T-helper 1 cell (primary cell): ENCODE measurements around the gene FFAR1.

Source experiments
- DNase-seq, 5 donors: peaks; one replicate each; pipeline ENCODE4 v3.0.0-alpha.2; 2012 to 2020

Gene FFAR1

GRCh38 chr19:35315883-35316282 is 31.8 kb upstream of the FFAR1 start:
- no peak for DNase-seq

GRCh38 chr19:35316560-35316959 is 31.1 kb upstream of the FFAR1 start:
- DNase-seq = no peak

GRCh38 chr19:35317464-35318043 is 30.1 kb upstream of the FFAR1 start:
- DNase-seq = no peak

GRCh38 chr19:35318679-35319448 is 28.8 kb upstream of the FFAR1 start:
- no peak for DNase-seq

GRCh38 chr19:35320065-35320713 is 27.5 kb upstream of the FFAR1 start:
- no peak for DNase-seq

- DNase-seq = no peak
Measured at GRCh38 chr19:35321291-35321690, 26.4 kb upstream of the FFAR1 start.

- DNase-seq = no peak
Measured at GRCh38 chr19:35322014-35322413, 25.7 kb upstream of the FFAR1 start.

GRCh38 chr19:35327642-35328041 is 20.1 kb upstream of the FFAR1 start:
- DNase-seq = no peak

- no peak for DNase-seq
Measured at GRCh38 chr19:35328851-35329285, 18.8 kb upstream of the FFAR1 start, which contains the start of gene CD22. CD22 (plus strand) TSS chr19:35329187; CDS start chr19:35332041, 2,854 bp downstream.

- DNase-seq = no peak
Measured at GRCh38 chr19:35329323-35329722, 18.4 kb upstream of the FFAR1 start.

- DNase-seq = no peak
Measured at GRCh38 chr19:35330475-35330874, 17.2 kb upstream of the FFAR1 start.

GRCh38 chr19:35331551-35332214 is 16.0 kb upstream of the FFAR1 start:
- DNase-seq = no peak

GRCh38 chr19:35332817-35333216 is 14.9 kb upstream of the FFAR1 start:
- DNase-seq = peak in 2 of 5 donors; percentile 9 to 20

GRCh38 chr19:35334144-35334753 is 13.5 kb upstream of the FFAR1 start:
- no peak for DNase-seq

- DNase-seq = no peak
Measured at GRCh38 chr19:35336166-35336955, 11.3 kb upstream of the FFAR1 start.

- no peak for DNase-seq
Measured at GRCh38 chr19:35337097-35337983, 10.4 kb upstream of the FFAR1 start.

- DNase-seq = no peak
Measured at GRCh38 chr19:35337984-35338296, 9.8 kb upstream of the FFAR1 start.

- DNase-seq = no peak
Measured at GRCh38 chr19:35340431-35340830, 7.3 kb upstream of the FFAR1 start.

- no peak for DNase-seq
Measured at GRCh38 chr19:35341006-35341405, 6.7 kb upstream of the FFAR1 start.

- DNase-seq = no peak
Measured at GRCh38 chr19:35341565-35342225, 6.0 kb upstream of the FFAR1 start.

GRCh38 chr19:35342430-35342829 is 5.3 kb upstream of the FFAR1 start:
- DNase-seq = no peak
